Smooth muscle cell (in vitro differentiated cells): Measurements from ENCODE around the gene GHR. TPM values are rescaled to one million over a fixed set of nuclear protein-coding genes. Genes with fewer than 3 reads are reported as not detected.

ENCODE experiments used
- DNase-seq: peaks from one replicate; lab custom pipeline; 2025; ENCODE audit not compliant: unreplicated experiment; lab: John Stamatoyannopoulos, UW
- H2AFZ ChIP-seq: fragments of 200-600 bp; sonication (generic); 2 replicates; pipeline ENCODE4 v1.6.0; 2016; ENCODE audit warnings: antibody characterized with exemption, low read depth, mild to moderate bottlenecking
- H3F3A ChIP-seq: fragments of 200-600 bp; sonication (generic); 2 replicates; pipeline ENCODE4 v1.6.0; 2017; ENCODE audit warnings: antibody characterized with exemption, low read depth
- H3K27ac ChIP-seq: fragments of 200-600 bp; sonication (generic); 2 replicates; pipeline ENCODE4 v1.5.1; 2016; ENCODE audit warnings: low read depth, mild to moderate bottlenecking
- H3K27me3 ChIP-seq: fragments of 200-600 bp; sonication (generic); 2 replicates; pipeline ENCODE4 v1.6.1; 2016; ENCODE audit warnings: low read depth, mild to moderate bottlenecking
- H3K36me3 ChIP-seq: fragments of 200-600 bp; sonication (generic); 2 replicates; pipeline ENCODE4 v1.5.1; 2016; ENCODE audit warnings: low read depth
- H3K4me1 ChIP-seq: fragments of 200-600 bp; sonication (generic); 2 replicates; pipeline ENCODE4 v1.5.1; 2016; ENCODE audit warnings: low read depth
- H3K4me2 ChIP-seq: fragments of 200-600 bp; sonication (generic); 2 replicates; pipeline ENCODE4 v1.6.0; 2016; ENCODE audit warnings: mild to moderate bottlenecking
- H3K4me3 ChIP-seq: fragments of 200-600 bp; sonication (generic); 2 replicates; pipeline ENCODE4 v1.5.1; 2016; ENCODE audit warnings: mild to moderate bottlenecking
- H3K79me2 ChIP-seq: fragments of 200-600 bp; sonication (generic); 2 replicates; pipeline ENCODE4 v1.6.0; 2016; ENCODE audit warnings: low read depth, mild to moderate bottlenecking
- H3K9ac ChIP-seq: fragments of 200-600 bp; sonication (generic); 2 replicates; pipeline ENCODE4 v1.6.0; 2016; ENCODE audit warnings: low read depth
- H3K9me3 ChIP-seq: fragments of 200-600 bp; sonication (generic); replicated peaks from 2 replicates; pipeline ENCODE4 v1.5.1; 2016; ENCODE audit warnings: low read depth
- H4K20me1 ChIP-seq: fragments of 200-600 bp; sonication (generic); 2 replicates; pipeline ENCODE4 v1.6.0; 2016; ENCODE audit warnings: low read depth
- CTCF ChIP-seq: fragments of 200-600 bp; sonication (generic); IDR thresholded peaks from 2 replicates; pipeline ENCODE4 v1.5.1; 2017; ENCODE audit warnings: borderline replicate concordance, mild to moderate bottlenecking, antibody characterized with exemption; ENCODE audit not compliant: insufficient read depth, poor library complexity, severe bottlenecking
- WGBS: methylation state at CpG from one replicate; pipeline ENCODE4 v1.1.7; 2016; ENCODE audit warnings: low lambda C conversion rate; 5-methylcytosine and 5-hydroxymethylcytosine counted together
- polyA plus RNA-seq: library from polyadenylated mRNA; unstranded; fragments of >200 nt; fragmentation: Nextera tagmentation; extraction: Ambion mirVana; gene quantifications from 2 replicates; pipeline ENCODE4 v1.2.1, GENCODE V29; 2016
- total RNA-seq: library from RNA; depleted of rRNA; stranded (reverse); fragments of >200 nt; gene quantifications from 2 replicates; pipeline ENCODE4 v1.2.3, GENCODE V29; 2014

The GHR gene
- total and polyA plus RNA-seq, 2 experiments from 2014 or later: 2.1 to 4.3 TPM

- Histone ChIP-seq H3K9me3 (no peaks in the 10 kb centered on the region), H3K27ac (no peak overlapping the region), H3K4me3 (no peak overlapping the region), H3K4me2 (peak overlapping the region; percentile 15), H3K36me3 (no peaks in the 10 kb centered on the region), H4K20me1 (no peaks in the 10 kb centered on the region), H3K27me3 (no peaks in the 10 kb centered on the region), H3K4me1 (no peaks in the 10 kb centered on the region), H3K9ac (no peak overlapping the region), H2AFZ (no peak overlapping the region), H3K79me2 (no peaks in the 10 kb centered on the region), H3F3A (no peaks in the 10 kb centered on the region)
- WGBS: 78% methylated on average over 5 of the region's 5 CpGs
- TF ChIP-seq CTCF: no peak
- no peak for DNase-seq
Measured at GRCh38 chr5:42566652-42567295, 143.5 kb downstream of the GHR start.

GRCh38 chr5:42569325-42569724 lies 146.1 kb downstream of the GHR start:
- Histone ChIP-seq H3K4me3 (no peak overlapping the region), H4K20me1 (no peaks in the 10 kb centered on the region)
- WGBS: 92% methylated on average over 2 of the region's 2 CpGs

GRCh38 chr5:42569953-42570548 lies 146.8 kb downstream of the GHR start:
- 92% methylated on average over 1 of the region's 1 CpG for WGBS
- H3K27me3 ChIP-seq: no peaks in the 10 kb centered on the region
- H3K79me2 ChIP-seq: no peaks in the 10 kb centered on the region
- H3K4me2 ChIP-seq: no peak overlapping the region
- no peaks in the 10 kb centered on the region for H3F3A ChIP-seq
- no peaks in the 10 kb centered on the region for H3K9me3 ChIP-seq
- no peak for DNase-seq
- H4K20me1 ChIP-seq: no peaks in the 10 kb centered on the region
- TF ChIP-seq CTCF: no peak
- H3K27ac ChIP-seq: no peak overlapping the region
- H2AFZ ChIP-seq: no peak overlapping the region
- no peak overlapping the region for H3K9ac ChIP-seq
- H3K4me1 ChIP-seq: no peaks in the 10 kb centered on the region
- H3K4me3 ChIP-seq: no peak overlapping the region
- no peaks in the 10 kb centered on the region for H3K36me3 ChIP-seq

More at GRCh38 chr5:42569325-42569724, 146.1 kb downstream of the GHR start:
- Histone ChIP-seq H3K4me2 (no peak overlapping the region), H3F3A (no peaks in the 10 kb centered on the region), H3K27me3 (no peaks in the 10 kb centered on the region), H3K4me1 (no peaks in the 10 kb centered on the region), H3K27ac (no peak overlapping the region), H3K9ac (no peak overlapping the region), H3K36me3 (no peaks in the 10 kb centered on the region), H3K9me3 (no peaks in the 10 kb centered on the region), H2AFZ (no peak overlapping the region), H3K79me2 (no peaks in the 10 kb centered on the region)
- no peak for DNase-seq
- TF ChIP-seq CTCF: no peak
